ENCODE data around the gene TRIM54.

DNA sequence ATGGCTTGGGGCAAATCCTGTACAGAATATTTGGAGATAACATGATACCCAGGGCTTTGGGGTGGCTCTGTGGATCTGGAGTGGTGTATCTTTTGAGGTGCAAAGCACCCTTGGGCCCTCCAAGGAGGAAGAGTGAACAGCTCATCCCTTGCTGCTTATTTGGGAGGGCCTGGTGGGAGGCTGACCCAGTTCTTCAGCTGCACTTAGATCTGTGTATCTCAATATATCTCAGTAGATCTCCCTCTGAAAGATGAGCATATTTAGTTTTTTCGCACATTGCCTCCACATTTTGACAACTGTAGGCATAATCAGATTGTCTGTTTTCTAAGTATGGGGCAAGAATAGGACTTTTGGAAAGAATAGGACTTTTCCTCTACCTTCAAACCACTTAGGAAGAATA lies 2.8 kb downstream of the TRIM54 start:
- no peak for TF ChIP-seq POLR2AphosphoS5 (IDR thresholded peaks at IDR 0.05; ENCODE audit: low read depth, low read length)
- TF ChIP-seq POLR2A (IDR thresholded peaks at IDR 0.05; ENCODE audit: low read depth, low read length): no peak
- no peak for TF ChIP-seq TAF1 (IDR thresholded peaks at IDR 0.05; ENCODE audit: low read depth, low read length)
- TF ChIP-seq POU2F2 (IDR thresholded peaks at IDR 0.05; ENCODE audit: low read depth, low read length): no peak
- no peak for TF ChIP-seq SPI1 (IDR thresholded peaks at IDR 0.05; ENCODE audit: low read depth, low read length)

Measured in GM12891 (cell line).